NCI-H2196 (cell line): ENCODE results near the gene CAMTA2.

Source experiments
- DNase-seq: peaks from one replicate; lab custom pipeline; 2025; ENCODE audit not compliant: unreplicated experiment; lab: John Stamatoyannopoulos, UW

Gene CAMTA2

DNA sequence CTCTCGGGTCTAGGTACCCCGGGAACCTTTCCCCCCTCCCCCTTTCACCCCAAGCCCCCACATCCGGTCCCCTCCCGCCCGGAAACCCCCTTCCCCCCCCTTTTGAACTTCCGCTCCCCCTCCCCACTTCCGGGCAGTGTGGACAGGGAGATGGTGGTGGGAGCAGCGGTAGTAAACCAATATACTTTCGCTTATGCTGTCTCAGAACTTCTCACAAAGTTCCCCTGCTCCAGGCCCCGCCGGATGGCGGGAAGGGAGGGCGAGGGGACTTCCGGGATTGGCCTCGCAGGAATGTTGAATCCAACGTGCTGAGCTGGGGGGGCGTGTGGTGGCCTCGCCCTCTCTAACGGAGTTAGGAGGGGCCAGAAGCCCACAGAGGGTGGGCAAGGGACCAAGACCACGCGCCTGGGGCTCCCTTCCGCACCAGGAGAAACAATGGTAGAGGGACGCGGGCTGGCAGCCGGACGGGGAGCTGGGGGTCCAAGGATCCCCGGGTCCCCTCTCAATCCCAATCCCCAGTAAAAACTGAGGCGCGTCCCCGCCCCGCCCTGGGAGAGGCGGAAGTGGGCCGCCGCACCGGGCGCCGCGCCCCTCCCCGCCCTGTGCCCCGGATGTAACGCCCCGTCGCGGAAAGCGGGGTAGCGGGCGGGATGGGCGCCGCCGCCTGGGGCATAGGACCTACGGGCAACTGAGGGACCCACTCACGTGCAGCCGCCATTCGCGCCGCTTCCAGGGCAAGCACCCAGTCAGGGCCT lies 39.9 kb downstream of the CAMTA2 start:
- DNase-seq = peak; percentile 12

DNA sequence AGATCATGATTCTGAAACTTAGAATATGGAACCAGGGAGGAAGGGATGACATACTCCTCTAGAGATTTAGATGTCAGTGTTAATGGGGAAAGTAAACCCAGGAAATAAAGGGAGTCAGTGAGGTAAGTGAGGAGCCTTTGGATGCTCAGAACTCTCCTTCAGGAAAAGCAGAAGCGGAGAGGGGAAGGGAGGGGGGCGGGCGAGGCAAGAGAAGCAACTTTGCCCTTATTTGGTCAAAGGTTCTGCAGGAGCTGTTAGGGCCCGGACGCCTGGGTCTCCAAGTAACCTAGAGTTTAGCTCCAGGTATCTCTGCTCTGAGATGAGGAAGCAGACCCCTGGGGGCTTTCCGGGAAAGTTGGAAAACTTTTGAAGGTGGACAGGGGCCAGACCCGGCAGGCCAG lies 40.5 kb downstream of the CAMTA2 start:
- DNase-seq = no peak

GRCh38 chr17:4946312-4946976 lies 41.0 kb downstream of the CAMTA2 start:
- no peak for DNase-seq

GRCh38 chr17:4945944-4946280 lies 41.6 kb downstream of the CAMTA2 start:
- no peak for DNase-seq

DNA sequence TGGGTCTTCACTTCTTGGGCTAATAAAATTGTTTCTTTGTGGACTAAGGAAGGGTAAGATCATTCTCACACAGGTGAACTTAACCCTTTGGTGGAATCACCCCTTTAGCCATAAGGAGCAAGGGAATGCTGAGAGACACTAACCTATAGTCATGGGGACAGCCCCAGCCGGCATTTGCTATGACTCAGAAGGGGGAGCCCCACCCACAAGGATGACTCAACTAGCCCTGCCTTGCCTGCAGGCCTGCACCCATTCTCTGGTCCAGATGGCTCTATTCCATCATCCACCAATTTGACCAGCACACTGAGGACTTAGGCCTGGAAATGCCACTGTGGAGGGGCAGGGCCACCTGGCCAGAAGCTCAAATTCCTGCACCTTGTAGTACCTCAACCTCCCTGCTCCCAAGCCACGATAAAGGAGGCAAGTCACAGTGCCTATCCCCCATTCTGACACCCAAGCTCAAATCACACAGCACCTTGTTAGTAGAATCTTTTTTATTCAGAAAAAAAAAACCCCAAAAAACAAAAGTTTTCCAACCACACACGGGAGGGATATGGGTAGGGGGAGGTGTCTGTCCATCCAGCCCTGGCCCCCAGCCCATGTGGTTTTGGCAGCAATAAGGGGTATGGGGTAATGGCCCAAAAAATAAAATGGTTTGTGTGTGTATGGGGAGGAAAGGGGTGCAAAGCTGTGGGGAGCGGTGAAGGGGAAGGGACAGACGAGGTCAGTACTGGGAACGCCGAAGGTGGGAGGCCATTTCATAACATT lies 42.1 kb downstream of the CAMTA2 start:
- DNase-seq = peak; percentile 5

- DNase-seq = no peak
Measured at GRCh38 chr17:4944554-4945175, 42.8 kb downstream of the CAMTA2 start.

DNA sequence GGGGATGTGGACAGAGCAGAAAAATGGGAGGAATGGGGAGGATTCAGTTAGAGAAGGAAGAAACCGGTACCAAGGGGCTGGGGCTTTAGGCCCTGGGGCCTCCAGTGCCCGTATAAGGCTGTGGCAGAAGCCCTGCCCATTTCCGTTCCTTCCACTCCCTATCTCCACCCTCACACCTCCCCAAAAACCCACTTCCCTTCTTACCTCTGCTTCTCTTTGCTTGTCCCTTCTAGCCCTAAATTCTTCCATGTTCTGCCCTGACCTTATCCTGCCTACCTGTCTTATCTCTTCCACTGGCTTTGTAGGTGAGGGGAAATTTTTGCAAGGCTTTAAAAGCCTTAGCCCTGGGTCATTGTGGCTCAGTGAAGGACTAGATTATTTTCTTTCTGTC lies 43.3 kb downstream of the CAMTA2 start:
- no peak for DNase-seq

DNA sequence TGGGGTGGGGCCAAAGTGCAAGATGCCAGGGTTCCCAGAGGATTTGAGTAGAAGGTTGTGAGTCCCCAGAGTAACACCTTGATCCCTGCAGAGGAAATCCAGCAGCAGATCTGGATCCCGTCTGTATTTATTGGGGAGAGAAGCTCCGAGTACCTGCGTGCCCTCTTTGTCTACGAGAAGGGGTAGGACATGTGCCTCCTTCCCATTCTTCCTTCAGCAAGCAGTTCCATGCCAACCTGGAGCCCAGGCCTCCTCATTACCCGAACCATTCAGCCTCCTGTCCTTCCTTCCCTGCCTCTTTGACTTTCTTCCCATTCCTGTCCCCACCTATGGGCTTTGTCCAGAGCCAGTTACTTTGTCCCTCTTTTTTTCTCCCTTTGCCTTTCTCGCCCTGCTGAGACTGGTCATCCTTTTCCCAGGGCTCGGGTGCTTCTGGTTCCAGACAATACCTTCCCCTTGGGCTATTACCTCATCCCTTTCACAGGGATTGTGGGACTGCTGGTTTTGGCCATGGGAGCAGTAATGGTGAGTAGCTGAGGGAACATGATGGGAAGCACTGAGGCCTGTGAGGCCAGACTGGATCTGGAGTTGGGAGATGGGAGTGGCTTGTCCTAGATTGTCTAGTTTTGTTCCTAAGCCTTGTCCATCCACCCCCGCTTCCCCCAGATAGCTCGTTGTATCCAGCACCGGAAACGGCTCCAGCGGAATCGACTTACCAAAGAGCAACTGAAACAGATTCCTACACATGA lies 44.5 kb downstream of the CAMTA2 start:
- DNase-seq = no peak

DNA sequence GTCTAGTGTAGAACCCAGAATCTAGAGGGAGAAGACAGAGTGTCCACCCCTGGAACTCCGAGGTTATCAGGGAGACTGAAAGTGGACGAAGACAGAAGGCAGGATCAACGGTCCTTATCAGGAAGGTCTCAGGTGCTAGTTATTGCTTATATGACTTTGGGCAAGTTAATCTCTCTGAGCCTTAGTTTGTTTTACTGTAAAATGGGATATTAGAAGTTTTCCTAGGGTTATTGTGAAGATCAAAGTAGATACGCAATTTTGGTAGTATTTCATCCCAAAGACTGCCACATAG lies 46.2 kb downstream of the CAMTA2 start:
- DNase-seq = no peak

DNA sequence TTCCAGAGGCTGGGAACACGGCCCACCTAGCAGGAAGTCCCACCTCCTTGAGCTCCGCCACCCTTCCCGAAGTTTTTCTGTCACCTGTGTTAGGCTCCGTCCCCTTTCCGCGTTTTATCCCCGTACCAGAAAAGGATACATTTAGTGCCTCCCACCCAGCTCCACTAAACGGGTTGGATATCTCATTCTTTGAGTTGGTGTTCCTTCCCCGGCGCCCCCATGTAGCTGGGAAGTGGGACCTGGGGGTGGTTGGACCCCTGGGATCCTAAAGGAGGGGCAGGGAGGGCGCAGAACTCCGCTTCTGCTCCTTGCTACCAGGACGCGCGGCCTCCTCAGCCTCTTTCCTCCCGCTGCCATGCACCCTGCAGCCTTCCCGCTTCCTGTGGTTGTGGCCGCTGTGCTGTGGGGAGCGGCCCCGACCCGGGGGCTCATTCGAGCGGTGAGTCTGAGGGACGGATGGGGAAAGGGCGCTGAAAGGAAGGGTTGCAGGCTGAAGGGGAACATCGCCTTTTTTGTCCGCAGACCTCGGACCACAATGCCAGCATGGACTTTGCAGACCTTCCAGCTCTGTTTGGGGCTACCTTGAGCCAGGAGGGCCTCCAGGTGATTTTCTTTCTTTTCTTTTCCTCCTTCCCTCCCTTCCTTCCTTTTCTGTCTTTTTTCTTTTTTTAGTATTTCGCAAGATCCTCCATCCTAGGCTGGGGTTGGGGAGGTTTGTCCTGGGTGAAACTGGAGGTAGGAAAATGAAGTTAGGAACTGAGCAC lies 46.7 kb downstream of the CAMTA2 start:
- no peak for DNase-seq

- DNase-seq = peak; percentile 90
Measured at GRCh38 chr17:4939796-4940554, 47.5 kb downstream of the CAMTA2 start, which contains the start of the genes RNF167 and SLC25A11. TSS of gene RNF167 (plus strand) at chr17:4940268. CDS start at chr17:4940910, 642 bp downstream. TSS of gene SLC25A11 (minus strand) at chr17:4940046. CDS start at chr17:4939910, 136 bp downstream.

DNA sequence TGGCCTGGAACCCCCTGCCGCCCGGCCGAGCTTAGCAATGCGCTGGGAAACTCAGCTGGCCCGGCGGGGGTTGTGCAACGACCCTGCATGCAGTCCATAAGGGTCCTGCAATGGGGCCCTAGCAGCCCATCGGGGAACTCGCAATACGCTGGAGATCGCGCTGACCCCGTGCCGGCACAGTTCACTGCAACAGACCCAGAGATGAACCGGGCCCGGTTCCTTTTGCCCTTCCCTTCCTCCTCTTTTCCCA lies 48.0 kb downstream of the CAMTA2 start:
- DNase-seq = no peak

- DNase-seq = no peak
Measured at GRCh38 chr17:4938688-4939545, 48.6 kb downstream of the CAMTA2 start.

DNA sequence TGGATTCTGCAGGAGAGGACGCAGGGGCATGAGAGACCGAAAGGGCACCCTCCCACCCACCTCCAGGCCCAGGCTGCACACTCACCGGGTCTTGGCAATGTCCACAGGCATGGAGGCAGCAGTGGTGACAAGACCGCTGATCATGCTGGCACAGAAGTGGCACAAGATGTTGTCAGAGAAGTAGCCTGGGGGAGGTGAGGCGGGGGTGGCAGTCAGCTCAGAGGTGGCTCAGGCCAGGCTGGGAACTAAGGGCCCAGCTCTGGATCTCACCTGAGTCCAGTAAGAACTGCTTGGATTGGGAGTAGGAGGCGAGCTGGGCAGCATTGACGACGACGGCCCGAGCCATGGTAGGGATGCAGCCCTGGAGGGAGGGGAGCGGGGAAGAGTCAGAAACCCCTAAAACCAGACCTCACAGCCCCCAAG lies 49.4 kb downstream of the CAMTA2 start:
- DNase-seq = no peak

- no peak for DNase-seq
Measured at GRCh38 chr17:4937553-4937952, 49.9 kb downstream of the CAMTA2 start.

DNA sequence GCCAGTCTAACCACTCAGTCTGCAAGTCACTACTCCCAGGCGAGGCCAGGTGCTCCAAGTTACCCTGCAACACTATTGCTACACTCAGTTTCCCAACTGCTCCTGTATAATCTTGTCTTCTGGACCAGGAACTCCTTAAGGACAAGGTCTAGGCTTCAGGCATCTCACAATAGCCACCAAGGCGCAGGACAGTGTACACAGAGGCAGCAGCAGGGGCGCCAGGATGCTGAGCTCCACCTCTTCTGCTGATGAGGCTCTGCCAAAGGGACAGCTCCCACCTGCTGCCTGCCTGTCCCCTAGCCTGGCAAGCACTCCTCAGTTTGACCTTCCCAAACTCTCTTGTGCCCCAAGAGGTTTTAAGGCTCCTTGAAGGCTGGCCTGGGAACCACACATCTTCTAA lies 51.0 kb downstream of the CAMTA2 start:
- DNase-seq = no peak

DNA sequence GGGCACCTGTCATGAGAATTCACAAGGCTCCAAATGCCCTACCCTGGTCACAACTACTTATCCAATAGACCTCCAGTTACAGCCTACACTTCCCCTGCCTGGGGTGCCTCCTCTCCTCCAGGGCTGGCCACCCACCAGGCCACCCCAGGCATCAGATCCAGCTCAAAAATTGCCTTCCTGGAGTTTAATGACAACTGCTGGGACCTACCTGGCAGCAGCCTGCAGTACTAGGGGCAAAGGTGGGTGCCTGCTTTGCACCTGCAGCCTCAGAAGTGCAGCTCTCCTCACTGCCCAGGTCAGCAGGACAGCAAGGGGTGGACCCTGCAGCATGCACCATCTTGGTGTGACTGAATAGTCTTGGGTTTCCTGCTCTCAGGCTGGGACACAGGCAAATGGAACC lies 51.8 kb downstream of the CAMTA2 start:
- no peak for DNase-seq

- peak; percentile 21 for DNase-seq
Measured at GRCh38 chr17:4934173-4934979, 53.1 kb downstream of the CAMTA2 start.
